ENCODE data around the gene EIF2B2. TPM values are rescaled to one million over a fixed set of nuclear protein-coding genes. Genes with fewer than 3 reads are reported as not detected.

The EIF2B2 gene
- total RNA-seq, 2 experiments from 2014 or later: 21.0 to 24.2 TPM

DNA sequence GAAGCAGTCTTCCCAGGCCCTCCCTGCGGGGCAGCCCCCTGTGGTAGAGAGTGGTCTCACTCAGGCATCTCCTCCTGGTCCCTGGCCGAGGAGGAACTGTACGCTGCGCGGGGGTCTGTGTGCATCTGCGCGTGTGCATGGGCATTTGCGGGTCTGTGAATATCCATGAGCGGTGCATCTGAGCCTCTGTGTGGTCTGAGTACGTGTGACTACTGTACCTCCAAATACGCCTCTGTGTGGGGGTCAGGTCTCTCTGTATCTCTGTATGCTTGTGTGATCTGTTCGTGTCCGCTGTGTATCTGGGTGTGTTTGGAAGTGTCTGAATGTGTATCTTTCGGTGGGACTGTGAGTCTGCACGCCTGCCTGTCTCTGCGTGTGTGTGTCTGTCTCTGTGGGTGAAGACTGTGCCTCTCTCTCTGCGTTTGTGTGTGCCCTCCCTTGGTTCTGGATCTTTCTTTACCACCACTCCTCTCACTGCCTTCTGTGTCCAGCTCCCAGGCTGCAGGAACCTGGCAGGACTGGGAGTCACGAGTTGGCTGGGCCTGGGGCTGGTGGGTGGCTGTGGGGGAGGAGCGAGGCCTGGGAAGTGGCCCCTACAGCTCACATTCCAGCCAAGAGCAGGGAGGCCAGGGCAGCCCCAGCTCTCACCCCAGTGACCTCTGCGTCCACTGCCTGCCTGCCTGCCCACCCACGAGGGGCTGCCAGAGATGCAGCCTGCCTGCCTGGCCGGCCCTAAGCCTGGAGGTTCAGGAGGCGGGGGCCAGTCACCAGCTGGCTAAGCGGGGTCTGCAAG is 46.2 kb upstream of the EIF2B2 start:
- Mint-ChIP-seq H3K4me1 (ENCODE audit: low read depth) (no peaks in the 10 kb centered on the region), H3K27ac (no peak overlapping the region), H3K36me3 (ENCODE audit: low read depth) (no peaks in the 10 kb centered on the region), H3K9me3 (no peaks in the 10 kb centered on the region), H3K27me3 (peaks cover 9% of the 10 kb centered on the region), H3K4me3 (peak overlapping the region; percentile 14)
- ChIA-PET POLR2A (no interaction called here), CTCF (no interaction called here)
- DNase-seq (no peak), ATAC-seq (ENCODE audit: poor library complexity) (no peak)
- no peaks in the 10 kb centered on the region for H3K36me3 ChIP-seq (ENCODE audit: insufficient read depth, low read length)
- peaks cover 0 to 5% of the 10 kb centered on the region in 2 experiments for H3K9me3 ChIP-seq (ENCODE audit: control insufficient read depth in 1 of 2, insufficient read depth in 1 of 2, low read length in 2 of 2)
- H3K27me3 ChIP-seq (ENCODE audit: control insufficient read depth in 1 of 2, insufficient read depth in 2 of 2, low read length in 2 of 2): peaks cover 8 to 21% of the 10 kb centered on the region in 2 experiments
- no peak overlapping the region for H3K4me3 ChIP-seq (ENCODE audit: low read length)
- intact Hi-C loops (cut with DNase I, micrococcal nuclease): no loop called here
- H3K4me1 ChIP-seq (ENCODE audit: insufficient read depth, low read length): peaks cover 15% of the 10 kb centered on the region
- H3K27ac ChIP-seq (ENCODE audit: low read depth in 1 of 2, low read length in 2 of 2): no peak overlapping the region
- TF ChIP-seq, protein P1, sequence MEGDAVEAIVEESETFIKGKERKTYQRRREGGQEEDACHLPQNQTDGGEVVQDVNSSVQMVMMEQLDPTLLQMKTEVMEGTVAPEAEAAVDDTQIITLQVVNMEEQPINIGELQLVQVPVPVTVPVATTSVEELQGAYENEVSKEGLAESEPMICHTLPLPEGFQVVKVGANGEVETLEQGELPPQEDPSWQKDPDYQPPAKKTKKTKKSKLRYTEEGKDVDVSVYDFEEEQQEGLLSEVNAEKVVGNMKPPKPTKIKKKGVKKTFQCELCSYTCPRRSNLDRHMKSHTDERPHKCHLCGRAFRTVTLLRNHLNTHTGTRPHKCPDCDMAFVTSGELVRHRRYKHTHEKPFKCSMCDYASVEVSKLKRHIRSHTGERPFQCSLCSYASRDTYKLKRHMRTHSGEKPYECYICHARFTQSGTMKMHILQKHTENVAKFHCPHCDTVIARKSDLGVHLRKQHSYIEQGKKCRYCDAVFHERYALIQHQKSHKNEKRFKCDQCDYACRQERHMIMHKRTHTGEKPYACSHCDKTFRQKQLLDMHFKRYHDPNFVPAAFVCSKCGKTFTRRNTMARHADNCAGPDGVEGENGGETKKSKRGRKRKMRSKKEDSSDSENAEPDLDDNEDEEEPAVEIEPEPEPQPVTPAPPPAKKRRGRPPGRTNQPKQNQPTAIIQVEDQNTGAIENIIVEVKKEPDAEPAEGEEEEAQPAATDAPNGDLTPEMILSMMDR (IDR thresholded peaks at IDR 0.05): no peak

DNA sequence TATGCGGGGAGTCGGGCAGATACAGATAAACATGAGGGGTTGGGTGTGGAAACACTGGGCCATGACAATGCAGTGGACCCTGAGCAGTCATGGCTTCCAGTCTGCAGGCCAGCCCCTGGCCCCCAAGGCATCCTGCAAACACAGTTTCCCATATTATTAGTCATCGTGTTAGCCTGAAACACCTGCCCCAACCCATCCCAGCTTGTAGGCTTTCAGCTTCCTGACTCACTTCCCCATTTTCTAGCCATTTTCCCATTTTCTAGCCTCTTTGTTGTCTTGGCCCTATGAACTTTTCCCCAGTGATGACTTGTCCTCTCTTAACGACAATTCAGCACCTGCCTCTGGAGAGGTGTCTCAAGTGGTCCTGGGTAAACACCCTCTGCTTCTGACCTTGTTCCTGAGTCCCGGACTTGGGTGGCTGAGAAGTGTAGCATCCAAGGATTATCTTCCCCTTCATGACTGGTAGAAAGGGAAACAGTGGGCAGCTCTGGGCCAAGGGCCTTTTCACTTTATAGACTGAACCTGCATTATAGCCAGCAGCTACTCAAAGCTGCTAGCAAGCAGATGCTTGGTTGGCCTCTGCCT is 43.0 kb upstream of the EIF2B2 start:
- H3K27ac ChIP-seq (ENCODE audit: low read depth in 1 of 2, low read length in 2 of 2): no peak overlapping the region
- Mint-ChIP-seq H3K27me3 (no peaks in the 10 kb centered on the region), H3K4me3 (no peak overlapping the region), H3K36me3 (ENCODE audit: low read depth) (no peaks in the 10 kb centered on the region), H3K9me3 (no peaks in the 10 kb centered on the region), H3K4me1 (ENCODE audit: low read depth) (no peaks in the 10 kb centered on the region), H3K27ac (no peak overlapping the region)
- ATAC-seq (ENCODE audit: poor library complexity): no peak
- H3K4me3 ChIP-seq (ENCODE audit: low read length): no peak overlapping the region
- peaks cover 11% of the 10 kb centered on the region for H3K4me1 ChIP-seq (ENCODE audit: insufficient read depth, low read length)
- peaks cover 0 to 8% of the 10 kb centered on the region in 2 experiments for H3K27me3 ChIP-seq (ENCODE audit: control insufficient read depth in 1 of 2, insufficient read depth in 2 of 2, low read length in 2 of 2)
- peaks cover 0 to 5% of the 10 kb centered on the region in 2 experiments for H3K9me3 ChIP-seq (ENCODE audit: control insufficient read depth in 1 of 2, insufficient read depth in 1 of 2, low read length in 2 of 2)
- no peak for DNase-seq
- ChIA-PET CTCF (no interaction called here), POLR2A (no interaction called here)
- H3K36me3 ChIP-seq (ENCODE audit: insufficient read depth, low read length): no peaks in the 10 kb centered on the region
- intact Hi-C loops (cut with DNase I, micrococcal nuclease): no loop called here
- TF ChIP-seq, protein P1 (IDR thresholded peaks at IDR 0.05): no peak

DNA sequence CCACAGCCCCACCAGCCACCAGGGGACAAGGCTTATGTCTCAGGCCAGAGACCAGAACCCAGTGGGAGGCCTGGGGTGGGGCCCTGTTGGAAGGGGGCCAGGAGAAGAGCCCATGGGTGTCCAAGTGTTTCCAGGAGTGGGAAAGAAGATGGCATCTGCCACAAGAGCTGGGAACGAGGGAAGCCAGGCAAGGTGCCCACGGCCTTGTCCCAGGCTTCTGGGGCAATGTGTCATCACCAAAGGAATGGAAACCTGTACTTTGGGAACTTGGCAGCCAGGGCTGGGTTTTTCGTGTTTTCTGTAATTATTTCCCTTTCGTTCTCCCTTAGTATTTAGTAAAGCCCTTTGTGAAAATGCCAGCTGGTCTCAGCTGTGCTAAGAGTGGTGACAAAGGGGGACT is 42.0 kb upstream of the EIF2B2 start:
- Histone ChIP-seq H3K27ac (ENCODE audit: low read depth in 1 of 2, low read length in 2 of 2) (no peak overlapping the region), H3K9me3 (ENCODE audit: control insufficient read depth in 1 of 2, insufficient read depth in 1 of 2, low read length in 2 of 2) (no peaks in the 10 kb centered on the region), H3K4me3 (ENCODE audit: low read length) (no peak overlapping the region), H3K27me3 (ENCODE audit: control insufficient read depth in 1 of 2, insufficient read depth in 2 of 2, low read length in 2 of 2) (peaks cover 0 to 1% of the 10 kb centered on the region in 2 experiments), H3K4me1 (ENCODE audit: insufficient read depth, low read length) (peaks cover 3% of the 10 kb centered on the region), H3K36me3 (ENCODE audit: insufficient read depth, low read length) (no peaks in the 10 kb centered on the region)
- H3K27me3 Mint-ChIP-seq: no peaks in the 10 kb centered on the region
- TF ChIP-seq, protein P1 (IDR thresholded peaks at IDR 0.05): no peak
- POLR2A ChIA-PET: interaction anchor here (1.2 kb wide), 1 partner anchor 140 kb away, joined by 3 read pairs; no protein-coding TSS in a partner anchor
- DNase-seq (no peak), ATAC-seq (ENCODE audit: poor library complexity) (no peak)
- no peaks in the 10 kb centered on the region for H3K4me1 Mint-ChIP-seq (ENCODE audit: low read depth)
- intact Hi-C loops (cut with DNase I, micrococcal nuclease): no loop called here
- CTCF ChIA-PET: no interaction called here
- no peak overlapping the region for H3K27ac Mint-ChIP-seq
- no peaks in the 10 kb centered on the region for H3K36me3 Mint-ChIP-seq (ENCODE audit: low read depth)
- no peaks in the 10 kb centered on the region for H3K9me3 Mint-ChIP-seq
- no peak overlapping the region for H3K4me3 Mint-ChIP-seq
